ENCODE data around the gene CCDC78. TPM values are rescaled to one million over a fixed set of nuclear protein-coding genes. Genes with fewer than 3 reads are reported as not detected.
A peak's percentile ranks its signal among the peaks of the same experiment; 100 is the strongest.
"Not testable (repeated sequence)": the region's sequence is repeated elsewhere in the genome, so short reads cannot be mapped to it uniquely, and the experiment has no call there.

Gene CCDC78
- total RNA-seq, 1 donor from 2014 or later, result 7.6 TPM

DNA sequence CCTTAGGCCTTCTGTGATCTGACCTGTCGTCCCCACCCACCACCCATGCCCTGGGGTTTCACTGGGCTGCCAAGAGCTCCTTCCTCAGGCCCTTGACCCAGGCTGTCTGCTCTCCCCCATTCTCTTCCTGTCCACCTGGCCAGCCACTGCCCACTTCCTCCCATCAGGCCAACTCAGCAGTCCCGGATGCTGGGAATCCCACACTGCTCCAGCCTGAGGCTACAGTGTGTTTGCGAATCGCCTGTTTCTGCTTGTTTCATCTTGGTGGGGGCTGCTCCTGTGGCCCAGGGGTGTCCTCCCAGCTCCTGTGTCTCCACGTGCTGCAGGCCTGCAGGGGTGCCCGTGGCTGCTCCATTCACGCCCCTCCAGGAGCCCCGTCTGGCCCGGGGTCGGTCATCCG lies 12.2 kb downstream of the CCDC78 start:
- intact Hi-C loops (cut with DNase I), result loop anchor here (10.0 kb wide), 1 partner anchor 341 kb away; no protein-coding TSS in a partner anchor
- TF ChIP-seq, protein P1, sequence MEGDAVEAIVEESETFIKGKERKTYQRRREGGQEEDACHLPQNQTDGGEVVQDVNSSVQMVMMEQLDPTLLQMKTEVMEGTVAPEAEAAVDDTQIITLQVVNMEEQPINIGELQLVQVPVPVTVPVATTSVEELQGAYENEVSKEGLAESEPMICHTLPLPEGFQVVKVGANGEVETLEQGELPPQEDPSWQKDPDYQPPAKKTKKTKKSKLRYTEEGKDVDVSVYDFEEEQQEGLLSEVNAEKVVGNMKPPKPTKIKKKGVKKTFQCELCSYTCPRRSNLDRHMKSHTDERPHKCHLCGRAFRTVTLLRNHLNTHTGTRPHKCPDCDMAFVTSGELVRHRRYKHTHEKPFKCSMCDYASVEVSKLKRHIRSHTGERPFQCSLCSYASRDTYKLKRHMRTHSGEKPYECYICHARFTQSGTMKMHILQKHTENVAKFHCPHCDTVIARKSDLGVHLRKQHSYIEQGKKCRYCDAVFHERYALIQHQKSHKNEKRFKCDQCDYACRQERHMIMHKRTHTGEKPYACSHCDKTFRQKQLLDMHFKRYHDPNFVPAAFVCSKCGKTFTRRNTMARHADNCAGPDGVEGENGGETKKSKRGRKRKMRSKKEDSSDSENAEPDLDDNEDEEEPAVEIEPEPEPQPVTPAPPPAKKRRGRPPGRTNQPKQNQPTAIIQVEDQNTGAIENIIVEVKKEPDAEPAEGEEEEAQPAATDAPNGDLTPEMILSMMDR (IDR thresholded peaks at IDR 0.05), result no peak
- TF ChIP-seq POLR2A (IDR thresholded peaks at IDR 0.05), result no peak
- TF ChIP-seq POLR2AphosphoS5 (IDR thresholded peaks at IDR 0.05; ENCODE audit: insufficient read depth in 1 of 2, low read depth in 1 of 2), result no peak
- no peak overlapping the region for H3K4me3 ChIP-seq
- H3K27ac ChIP-seq, result no peak overlapping the region
- no peaks in the 10 kb centered on the region for H3K27me3 ChIP-seq
- no peaks in the 10 kb centered on the region for H3K36me3 ChIP-seq
- peaks cover 17% of the 10 kb centered on the region for H3K4me1 ChIP-seq
- no peaks in the 10 kb centered on the region for H3K9me3 ChIP-seq
- no peak for DNase-seq (ENCODE audit: extremely low spot score in 2 of 2)

DNA sequence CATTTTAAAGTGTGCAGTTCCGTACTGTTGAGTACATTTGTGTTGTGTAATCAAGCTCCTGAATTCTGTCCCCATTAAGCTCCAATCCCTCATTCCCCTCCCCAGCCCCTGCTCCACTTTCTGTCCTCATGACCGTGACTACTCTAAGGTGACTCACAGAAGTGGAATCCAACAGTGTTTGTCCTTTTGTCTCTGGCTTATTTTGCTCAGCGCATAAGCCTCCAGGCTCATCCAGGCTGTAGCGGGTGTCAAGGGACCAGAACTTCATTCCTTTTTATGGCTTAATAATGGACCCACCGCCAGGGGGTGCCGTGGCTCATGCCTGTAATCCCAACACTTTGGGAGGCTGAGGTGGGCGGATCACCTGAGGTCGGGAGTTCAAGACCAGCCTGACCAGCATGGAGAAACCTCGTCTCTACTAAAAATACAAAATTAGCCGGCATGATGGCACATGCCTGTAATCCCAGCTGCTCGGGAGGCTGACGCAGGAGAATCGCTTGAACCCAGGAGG lies 13.4 kb downstream of the CCDC78 start:
- intact Hi-C loops (cut with DNase I), result loop anchor here (10.0 kb wide), 1 partner anchor 342 kb away; no protein-coding TSS in a partner anchor
- not testable (repeated sequence) for H3K9me3 ChIP-seq; H3K27me3 ChIP-seq; H3K4me3 ChIP-seq; H3K27ac ChIP-seq; DNase-seq (ENCODE audit: extremely low spot score in 2 of 2); H3K36me3 ChIP-seq
- TF ChIP-seq, protein P1 (IDR thresholded peaks at IDR 0.05), result peak in 1 of 3 experiments; percentile 9
- peaks cover 17% of the 10 kb centered on the region for H3K4me1 ChIP-seq

DNA sequence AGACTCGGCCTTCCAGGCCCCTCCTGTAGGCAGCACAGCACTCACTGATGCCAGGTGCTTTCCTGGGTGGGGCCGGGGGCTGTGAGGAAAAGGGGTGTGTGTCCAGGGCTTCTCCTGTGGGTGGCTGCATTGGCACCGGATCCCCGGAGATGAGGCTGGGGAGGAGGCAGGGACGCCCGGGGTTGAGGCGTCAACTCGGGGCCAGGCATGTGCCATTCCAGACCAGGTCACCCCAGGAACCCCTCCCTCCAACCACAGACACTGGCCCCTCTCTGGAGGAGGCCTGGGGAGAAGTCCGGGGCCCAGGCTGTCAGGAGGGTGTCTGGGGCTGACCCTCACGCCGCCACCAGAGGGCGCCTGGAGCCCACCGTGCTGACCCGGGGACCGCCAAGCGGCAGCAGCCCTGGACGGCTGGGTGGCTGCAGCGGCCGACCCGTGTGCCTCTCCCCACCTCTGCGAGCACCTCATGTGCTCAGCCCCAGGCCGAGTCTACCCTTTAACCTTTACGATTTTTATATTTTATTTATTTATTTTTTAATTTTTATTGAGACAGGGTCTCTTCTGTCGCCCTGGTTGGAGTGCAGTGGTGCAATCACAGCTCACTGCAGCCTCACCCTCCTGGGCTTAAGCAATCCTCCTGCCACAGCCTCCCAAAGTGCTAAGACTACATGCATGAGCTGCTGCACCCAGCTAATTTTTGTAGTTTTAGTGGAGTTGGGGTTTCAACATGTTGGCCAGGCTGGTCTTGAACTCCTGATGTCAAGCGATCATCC lies 14.5 kb downstream of the CCDC78 start:
- TF ChIP-seq, protein P1 (IDR thresholded peaks at IDR 0.05), result peak; percentile 82 to 93 (median 85)
- TF ChIP-seq POLR2A (IDR thresholded peaks at IDR 0.05), result no peak
- Histone ChIP-seq H3K4me1 (peaks cover 19% of the 10 kb centered on the region), H3K27ac (no peak overlapping the region), H3K9me3 (no peaks in the 10 kb centered on the region), H3K36me3 (no peaks in the 10 kb centered on the region), H3K4me3 (no peak overlapping the region), H3K27me3 (peaks cover 3% of the 10 kb centered on the region)
- intact Hi-C loops (cut with DNase I), result loop anchor here (10.0 kb wide), 1 partner anchor 343 kb away; no protein-coding TSS in a partner anchor
- DNase-seq (ENCODE audit: extremely low spot score in 2 of 2), result no peak

DNA sequence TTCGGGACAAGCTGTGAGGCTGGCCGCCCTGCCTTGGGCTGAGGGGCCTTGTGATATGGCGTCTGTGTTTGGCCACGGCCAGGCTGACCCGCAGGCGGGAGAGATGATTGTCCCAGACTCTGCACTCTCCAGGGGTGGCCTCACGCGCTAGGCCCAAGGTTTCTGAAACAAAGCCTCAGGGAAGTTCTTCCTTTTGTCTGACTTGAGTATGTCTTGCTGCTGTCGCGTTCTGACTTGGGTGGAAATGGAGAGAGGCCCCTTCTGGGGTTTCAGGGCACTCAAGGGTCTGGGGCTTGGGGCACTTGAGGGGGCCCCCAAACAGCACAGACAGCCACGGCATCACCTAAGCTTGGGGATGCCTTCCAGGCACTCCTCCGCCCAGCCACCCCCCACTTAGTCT lies 15.2 kb downstream of the CCDC78 start:
- H3K36me3 ChIP-seq, result no peaks in the 10 kb centered on the region
- peaks cover 20% of the 10 kb centered on the region for H3K4me1 ChIP-seq
- no peak for TF ChIP-seq POLR2AphosphoS5 (IDR thresholded peaks at IDR 0.05; ENCODE audit: insufficient read depth in 1 of 2, low read depth in 1 of 2)
- TF ChIP-seq POLR2A (IDR thresholded peaks at IDR 0.05), result no peak
- TF ChIP-seq, protein P1 (IDR thresholded peaks at IDR 0.05), result no peak
- intact Hi-C loops (cut with DNase I), result loop anchor here (10.0 kb wide), 1 partner anchor 344 kb away; no protein-coding TSS in a partner anchor
- H3K27ac ChIP-seq, result no peak overlapping the region
- H3K9me3 ChIP-seq, result no peaks in the 10 kb centered on the region
- H3K4me3 ChIP-seq, result no peak overlapping the region
- peaks cover 8% of the 10 kb centered on the region for H3K27me3 ChIP-seq
- no peak for DNase-seq (ENCODE audit: extremely low spot score in 2 of 2)

DNA sequence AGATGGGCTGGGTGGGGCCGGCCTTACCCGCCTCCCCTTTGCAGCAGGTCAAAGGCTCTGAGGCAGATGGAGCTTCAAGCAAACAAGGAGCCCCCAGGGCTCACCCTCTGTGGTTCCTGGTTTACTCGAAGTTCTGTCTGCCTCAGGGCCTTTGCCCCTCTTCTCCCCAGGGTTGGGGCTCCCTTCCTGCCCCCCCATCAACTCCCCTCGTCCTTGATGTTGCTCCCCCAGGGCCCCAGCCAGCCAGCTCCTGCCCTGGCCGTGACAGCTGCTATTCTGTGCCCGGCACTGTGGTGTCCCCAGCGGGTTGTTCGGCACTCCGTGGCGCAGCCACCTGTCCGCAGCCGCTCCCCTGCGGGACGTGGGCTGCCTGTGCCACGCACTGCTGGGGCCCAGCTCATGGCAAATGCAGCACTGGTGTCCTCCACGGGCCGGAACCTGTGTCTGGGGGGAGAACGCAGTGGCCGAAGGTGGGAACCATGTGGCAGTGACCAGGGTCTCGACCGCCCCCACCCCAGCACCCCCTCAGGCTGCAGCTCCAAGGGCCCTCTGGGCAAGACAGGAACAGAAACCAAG lies 15.7 kb downstream of the CCDC78 start:
- Histone ChIP-seq H3K4me3 (no peak overlapping the region), H3K36me3 (no peaks in the 10 kb centered on the region), H3K4me1 (peaks cover 18% of the 10 kb centered on the region), H3K27me3 (peaks cover 9% of the 10 kb centered on the region), H3K9me3 (no peaks in the 10 kb centered on the region), H3K27ac (no peak overlapping the region)
- TF ChIP-seq POLR2AphosphoS5 (IDR thresholded peaks at IDR 0.05; ENCODE audit: insufficient read depth in 1 of 2, low read depth in 1 of 2) (no peak), POLR2A (IDR thresholded peaks at IDR 0.05) (no peak)
- TF ChIP-seq, protein P1 (IDR thresholded peaks at IDR 0.05), result no peak
- no peak for DNase-seq (ENCODE audit: extremely low spot score in 2 of 2)
- intact Hi-C loops (cut with DNase I), result loop anchor here (10.0 kb wide), 1 partner anchor 344 kb away; no protein-coding TSS in a partner anchor
